ENCODE results near the gene ZMYM2. TPM values are rescaled to one million over a fixed set of nuclear protein-coding genes. Genes with fewer than 3 reads are reported as not detected.

The ZMYM2 gene
- total RNA-seq, 2 experiments from 2014 or later = 59.9 to 64.7 TPM

- intact Hi-C loops (cut with micrococcal nuclease; ENCODE audit: unreplicated experiment) = no loop called here
- H3K27ac ChIP-seq (ENCODE audit: low read depth, low read length, poor library complexity, severe bottlenecking) = no peak overlapping the region
- BruUV-seq (replicated peaks) = no TSS peak
- TF ChIP-seq CTCF (conservative IDR thresholded peaks at IDR 0.05; ENCODE audit: low read length) (no peak), EZH2phosphoT487 (IDR thresholded peaks at IDR 0.05; ENCODE audit: borderline replicate concordance, low read depth, low read length) (no peak)
- no peak overlapping the region for H2AFZ ChIP-seq (ENCODE audit: low read length)
- no peaks in the 10 kb centered on the region for H3K36me3 ChIP-seq (ENCODE audit: insufficient read depth, low read length)
- no peaks in the 10 kb centered on the region for H3K9me2 ChIP-seq (ENCODE audit: insufficient read depth, low read length)
- no peak overlapping the region for H3K4me3 ChIP-seq (ENCODE audit: low read depth, low read length, poor library complexity, severe bottlenecking)
- H3K4me2 ChIP-seq (ENCODE audit: low read length) = no peak overlapping the region
- ChIA-PET CTCF (ENCODE audit: unreplicated experiment) (no interaction called here), POLR2A (no interaction called here)
- H4K20me1 ChIP-seq (ENCODE audit: insufficient read depth, low read length) = no peaks in the 10 kb centered on the region
- H3K79me2 ChIP-seq (ENCODE audit: insufficient read depth, low read depth, low read length) = no peaks in the 10 kb centered on the region
- H3K9me3 ChIP-seq (ENCODE audit: low read length) = no peaks in the 10 kb centered on the region
- H3K4me1 ChIP-seq (ENCODE audit: insufficient read depth, low read length, poor library complexity, severe bottlenecking) = no peaks in the 10 kb centered on the region
- DNase-seq (ENCODE audit: low spot score) = no peak
Observed at GRCh38 chr13:20114066-20114610, 155.6 kb downstream of the ZMYM2 start.

- Histone ChIP-seq H3K4me3 (ENCODE audit: low read depth, low read length, poor library complexity, severe bottlenecking) (no peak overlapping the region), H3K36me3 (ENCODE audit: insufficient read depth, low read length) (no peaks in the 10 kb centered on the region), H2AFZ (ENCODE audit: low read length) (no peak overlapping the region), H3K4me2 (ENCODE audit: low read length) (no peak overlapping the region), H3K79me2 (ENCODE audit: insufficient read depth, low read depth, low read length) (no peaks in the 10 kb centered on the region), H3K27ac (ENCODE audit: low read depth, low read length, poor library complexity, severe bottlenecking) (no peak overlapping the region), H4K20me1 (ENCODE audit: insufficient read depth, low read length) (no peaks in the 10 kb centered on the region), H3K4me1 (ENCODE audit: insufficient read depth, low read length, poor library complexity, severe bottlenecking) (no peaks in the 10 kb centered on the region), H3K9me2 (ENCODE audit: insufficient read depth, low read length) (no peaks in the 10 kb centered on the region), H3K9me3 (ENCODE audit: low read length) (no peaks in the 10 kb centered on the region)
- no TSS peak for BruUV-seq (replicated peaks)
- TF ChIP-seq CTCF (conservative IDR thresholded peaks at IDR 0.05; ENCODE audit: low read length) = 0 out of 2 replicates have a peak, but pooled peaks have one; percentile 31
- TF ChIP-seq EZH2phosphoT487 (IDR thresholded peaks at IDR 0.05; ENCODE audit: borderline replicate concordance, low read depth, low read length) = no peak
- ChIA-PET CTCF (ENCODE audit: unreplicated experiment) (no interaction called here), POLR2A (interaction anchor here (1.5 kb wide), 1 partner anchor 9 kb away, joined by 3 read pairs; no protein-coding TSS in a partner anchor)
- no peak for DNase-seq (ENCODE audit: low spot score)
- intact Hi-C loops (cut with micrococcal nuclease; ENCODE audit: unreplicated experiment) = no loop called here
Observed at GRCh38 chr13:20116213-20116612, 157.7 kb downstream of the ZMYM2 start.
